H9 (cell line): ENCODE data around the gene FEN1. TPM values are rescaled to one million over a fixed set of nuclear protein-coding genes. Genes with fewer than 3 reads are reported as not detected.

ENCODE experiments used
- DNase-seq: peaks from one replicate; pipeline ENCODE4 v3.0.0-alpha.2; 2017
- H2AFZ ChIP-seq: one replicate; pipeline ENCODE4 v1.6.1; 2013; ENCODE audit warnings: mild to moderate bottlenecking, low read length, control low read depth, moderate library complexity
- H2AK5ac ChIP-seq: 2 replicates; pipeline ENCODE4 v1.6.1; 2013; ENCODE audit warnings: low read length, control low read depth, mixed read lengths; ENCODE audit not compliant: insufficient read length
- H2BK120ac ChIP-seq: one replicate; pipeline ENCODE4 v1.6.1; 2013; ENCODE audit warnings: low read depth, mild to moderate bottlenecking, low read length, control low read depth, inconsistent platforms; ENCODE audit not compliant: poor library complexity, severe bottlenecking
- H2BK12ac ChIP-seq: 2 replicates; pipeline ENCODE4 v1.6.1; 2013; ENCODE audit warnings: low read length, control low read depth, mixed read lengths, low read depth; ENCODE audit not compliant: insufficient read length
- H2BK15ac ChIP-seq: 2 replicates; pipeline ENCODE4 v1.6.1; 2013; ENCODE audit warnings: low read depth, low read length, control low read depth
- H2BK20ac ChIP-seq: one replicate; pipeline ENCODE4 v1.6.1; 2013; ENCODE audit warnings: low read depth, mild to moderate bottlenecking, low read length, control low read depth, inconsistent platforms; ENCODE audit not compliant: poor library complexity, severe bottlenecking
- H2BK5ac ChIP-seq: 2 replicates; pipeline ENCODE4 v1.6.1; 2013; ENCODE audit warnings: low read length, control low read depth, mixed read lengths; ENCODE audit not compliant: insufficient read length
- H3K14ac ChIP-seq: 2 replicates; pipeline ENCODE4 v1.6.1; 2013; ENCODE audit warnings: low read length, control low read depth; ENCODE audit not compliant: insufficient read depth
- H3K18ac ChIP-seq: 2 replicates; pipeline ENCODE4 v1.6.1; 2013; ENCODE audit warnings: low read depth, mild to moderate bottlenecking, mixed read lengths, low read length, control low read depth; ENCODE audit not compliant: insufficient read length
- H3K23ac ChIP-seq: 2 replicates; pipeline ENCODE4 v1.6.1; 2013; ENCODE audit warnings: low read length, control low read depth, mixed read lengths, low read depth; ENCODE audit not compliant: insufficient read length
- H3K23me2 ChIP-seq: 2 replicates; pipeline ENCODE4 v1.6.1; 2013; ENCODE audit warnings: low read depth, mild to moderate bottlenecking, mixed read lengths, low read length, control low read depth; ENCODE audit not compliant: insufficient read length, poor library complexity, severe bottlenecking
- H3K27ac ChIP-seq: 2 replicates; pipeline ENCODE4 v1.5.1; 2013; ENCODE audit warnings: low read length, control low read depth, mixed read lengths, low read depth; ENCODE audit not compliant: insufficient read length
- H3K27me3 ChIP-seq: 2 replicates; pipeline ENCODE4 v1.6.1; 2013; ENCODE audit warnings: low read length, control low read depth, inconsistent platforms; ENCODE audit not compliant: insufficient read depth
- H3K4ac ChIP-seq: 2 replicates; pipeline ENCODE4 v1.6.1; 2013; ENCODE audit warnings: low read depth, mild to moderate bottlenecking, control low read depth, inconsistent platforms, low read length, moderate library complexity
- H3K4me1 ChIP-seq: 2 replicates; pipeline ENCODE4 v1.6.1; 2013; ENCODE audit warnings: low read length, control low read depth, inconsistent platforms; ENCODE audit not compliant: insufficient read depth
- H3K4me2 ChIP-seq: 2 replicates; pipeline ENCODE4 v1.6.1; 2013; ENCODE audit warnings: low read length, control low read depth, mixed read lengths; ENCODE audit not compliant: insufficient read length, insufficient read depth
- H3K56ac ChIP-seq: 2 replicates; pipeline ENCODE4 v1.6.1; 2013; ENCODE audit warnings: low read depth, mild to moderate bottlenecking, mixed read lengths, low read length, control low read depth; ENCODE audit not compliant: insufficient read length
- H3K79me1 ChIP-seq: 2 replicates; pipeline ENCODE4 v1.6.1; 2013; ENCODE audit warnings: low read depth, mild to moderate bottlenecking, moderate library complexity, low read length, control low read depth, inconsistent platforms; ENCODE audit not compliant: insufficient read depth, poor library complexity, severe bottlenecking
- H3K79me2 ChIP-seq: 2 replicates; pipeline ENCODE4 v1.6.1; 2013; ENCODE audit warnings: low read length, control low read depth, inconsistent platforms; ENCODE audit not compliant: insufficient read depth
- H3K9ac ChIP-seq: 2 replicates; pipeline ENCODE4 v1.6.1; 2013; ENCODE audit warnings: low read length, control low read depth, mixed read lengths; ENCODE audit not compliant: insufficient read length; ENCODE audit errors: extremely low read depth
- H3K9me3 ChIP-seq: one replicate; pipeline ENCODE4 v1.6.1; 2013; ENCODE audit warnings: low read depth, low read length, inconsistent platforms; ENCODE audit not compliant: control insufficient read depth
- H3T11ph ChIP-seq: one replicate; pipeline ENCODE4 v1.6.1; 2013; ENCODE audit warnings: mild to moderate bottlenecking, low read length, control low read depth, inconsistent platforms
- H4K20me1 ChIP-seq: one replicate; pipeline ENCODE4 v1.6.1; 2013; ENCODE audit not compliant: control insufficient read depth, insufficient read length, insufficient read depth
- H4K5ac ChIP-seq: 2 replicates; pipeline ENCODE4 v1.6.1; 2013; ENCODE audit warnings: low read depth, mild to moderate bottlenecking, mixed read lengths, low read length, control low read depth; ENCODE audit not compliant: insufficient read length
- H4K8ac ChIP-seq: replicated peaks from 2 replicates; pipeline ENCODE4 v1.6.1; 2013; ENCODE audit warnings: low read length, control low read depth, mixed read lengths, low read depth; ENCODE audit not compliant: insufficient read length
- H4K91ac ChIP-seq: 2 replicates; pipeline ENCODE4 v1.6.1; 2013; ENCODE audit warnings: low read depth, mild to moderate bottlenecking, moderate library complexity, mixed read lengths, low read length, control low read depth; ENCODE audit not compliant: insufficient read length
- H3K27ac Mint-ChIP-seq, 3 experiments: 2 replicates in 2 of 3; 3 replicates in 1 of 3; pipeline ENCODE4 v1.8.0; 2020 to 2021; ENCODE audit warnings: mixed read lengths in 3 of 3, mild to moderate bottlenecking in 1 of 3, moderate library complexity in 1 of 3
- H3K27me3 Mint-ChIP-seq: 2 replicates; pipeline ENCODE4 v1.8.0; 2021; ENCODE audit warnings: low read depth, mild to moderate bottlenecking, moderate library complexity, mixed read lengths
- H3K36me3 Mint-ChIP-seq, 3 experiments: 2 replicates in 2 of 3; 3 replicates in 1 of 3; pipeline ENCODE4 v1.8.0; 2020 to 2021; ENCODE audit warnings: low read depth in 3 of 3, mixed read lengths in 3 of 3; ENCODE audit not compliant: insufficient read depth in 1 of 3
- H3K4me1 Mint-ChIP-seq, 2 experiments: 2 replicates each; pipeline ENCODE4 v1.8.0; 2020; ENCODE audit warnings: mixed read lengths in 2 of 2
- H3K4me3 Mint-ChIP-seq, 2 experiments: 2 replicates in 1 of 2; 3 replicates in 1 of 2; pipeline ENCODE4 v1.8.0; 2020 to 2021; ENCODE audit warnings: mild to moderate bottlenecking in 2 of 2, mixed read lengths in 2 of 2, moderate library complexity in 1 of 2
- H3K9me3 Mint-ChIP-seq, 2 experiments: 2 replicates in 1 of 2; 3 replicates in 1 of 2; pipeline ENCODE4 v1.8.0; 2020; ENCODE audit warnings: mild to moderate bottlenecking in 2 of 2, mixed read lengths in 2 of 2, moderate library complexity in 1 of 2
- CTCF ChIP-seq: fragments of 200-600 bp; sonication (generic); conservative IDR thresholded peaks from 3 replicates; pipeline ENCODE4 v1.8.0; 2021; ENCODE audit warnings: antibody characterized with exemption, mild to moderate bottlenecking
- WGBS: extraction: QIAGEN DNeasy Blood & Tissue Kit; methylation state at CpG from one replicate; pipeline ENCODE4 v1.1.7; 2013; ENCODE audit warnings: missing lambda C conversion rate, low lambda C conversion rate, mixed read lengths; ENCODE audit not compliant: insufficient read length; ENCODE audit errors: extremely low coverage; 5-methylcytosine and 5-hydroxymethylcytosine counted together
- total RNA-seq: library from RNA; stranded (reverse); gene quantifications from 2 replicates; pipeline ENCODE4 v1.2.1, GENCODE V29; 2021

Gene FEN1
- total RNA-seq, 1 experiment from 2014 or later = 114 TPM

GRCh38 chr11:61811831-61812230, 19.1 kb downstream of the FEN1 start:
- H4K8ac ChIP-seq = no peak overlapping the region
- H3K27ac Mint-ChIP-seq = no peak overlapping the region; a peak in 1 of 7 replicates

More at GRCh38 chr11:61811831-61812230, 19.1 kb downstream of the FEN1 start:
- peaks cover 6% of the 10 kb centered on the region for H3K23me2 ChIP-seq
- H3K18ac ChIP-seq = no peak overlapping the region
- H3K27ac ChIP-seq = no peak overlapping the region
- no peak for TF ChIP-seq CTCF
- H3K9me3 ChIP-seq = no peaks in the 10 kb centered on the region
- no peaks in the 10 kb centered on the region for H3K79me1 ChIP-seq
- no peak overlapping the region for H2AFZ ChIP-seq
- H2BK120ac ChIP-seq = no peak overlapping the region
- no peak overlapping the region for H2BK15ac ChIP-seq
- peaks cover 3% of the 10 kb centered on the region for H3K4me1 ChIP-seq
- H4K20me1 ChIP-seq = no peaks in the 10 kb centered on the region
- no peaks in the 10 kb centered on the region for H3K27me3 ChIP-seq
- no peak overlapping the region for H3K4me2 ChIP-seq
- peaks cover 63 to 75% (median 74%) of the 10 kb centered on the region in 3 experiments for H3K36me3 Mint-ChIP-seq
- H3K79me2 ChIP-seq = 0 out of 2 replicates have a peak, but pooled peaks cover 2% of the 10 kb centered on the region
- H3K9me3 Mint-ChIP-seq = peaks cover 0 to 2% of the 10 kb centered on the region in 2 experiments; a peak in 1 of 5 replicates
- no CpG with 5 or more reads among the region's 5 CpGs for WGBS
- H2BK20ac ChIP-seq = no peak overlapping the region
- H3K14ac ChIP-seq = no peak overlapping the region
- H4K5ac ChIP-seq = no peak overlapping the region
- H2BK5ac ChIP-seq = no peak overlapping the region
- H3K27me3 Mint-ChIP-seq = no peaks in the 10 kb centered on the region
- H2BK12ac ChIP-seq = no peak overlapping the region
- no peak overlapping the region for H3K4ac ChIP-seq
- no peak overlapping the region; a peak in 1 of 5 replicates for H3K4me3 Mint-ChIP-seq
- no peak overlapping the region for H3T11ph ChIP-seq
- H3K23ac ChIP-seq = no peak overlapping the region
- no peak overlapping the region for H4K91ac ChIP-seq
- no peak overlapping the region for H3K9ac ChIP-seq
- no peak overlapping the region for H2AK5ac ChIP-seq
- H3K4me1 Mint-ChIP-seq = peaks cover 8 to 11% of the 10 kb centered on the region in 2 experiments
- no peak overlapping the region for H3K56ac ChIP-seq
- no peak for DNase-seq
